Ureter (tissue), 1 donor: ENCODE measurements around the gene SLC29A4. TPM values are rescaled to one million over a fixed set of nuclear protein-coding genes. Genes with fewer than 3 reads are reported as not detected.

Source experiments
- DNase-seq: peaks from one replicate; pipeline ENCODE4 v3.0.0-alpha.2; 2020; ENCODE audit warnings: low spot score
- total RNA-seq: library from RNA; stranded (reverse); gene quantifications from one replicate; pipeline ENCODE4 v1.2.4, GENCODE V29; 2023
- donor health status: DM: yes; HTN: yes; CAD: no.

The SLC29A4 gene
- total RNA-seq, 1 donor from 2014 or later, result 3.7 TPM

- no peak for DNase-seq
Measured at GRCh38 chr7:5352440-5353010, 69.8 kb downstream of the SLC29A4 start.

- DNase-seq, result no peak
Measured at GRCh38 chr7:5354460-5355232, 71.9 kb downstream of the SLC29A4 start.

Other genes with a start within 250 kb of the SLC29A4 start
- 16.4 TPM for gene RBAK, start 237.1 kb upstream of the SLC29A4 start, total RNA-seq
- gene WIPI2, start 92.7 kb upstream of the SLC29A4 start, total RNA-seq, result 47.5 TPM
- 118 TPM for gene TNRC18, start 140.9 kb downstream of the SLC29A4 start, total RNA-seq
- gene FBXL18, start 230.9 kb downstream of the SLC29A4 start, total RNA-seq, result 12.5 TPM
- gene ACTB, start 247.7 kb downstream of the SLC29A4 start, total RNA-seq, result 5,244 TPM